B cell (primary cell): ENCODE data around the gene MCF2L. TPM values are rescaled to one million over a fixed set of nuclear protein-coding genes. Genes with fewer than 3 reads are reported as not detected.

Experiments
- ATAC-seq: fragments of 200-7000 bp; cut with Tn5 transposase; one replicate; pipeline ENCODE4 v1.10.0; 2021; ENCODE audit warnings: low read depth, mild to moderate bottlenecking, moderate number of reproducible peaks, moderate library complexity
- CTCF ChIA-PET: fragments of 350-600 bp; sonication (Branson Sonifier 250); formaldehyde crosslinking; loops from one replicate; lab custom pipeline; 2021; ENCODE audit warnings: antibody characterized with exemption, inconsistent platforms; lab: Charles Lee
- POLR2A ChIA-PET: fragments of 350-600 bp; sonication (Branson Sonifier 250); formaldehyde crosslinking; loops from one replicate; lab custom pipeline; 2021; ENCODE audit warnings: antibody characterized with exemption; lab: Charles Lee
- DNase-seq: peaks from one replicate; pipeline ENCODE4 v3.0.0; 2013
- H2AFZ ChIP-seq: 2 replicates; pipeline ENCODE4 v1.6.1; 2012; ENCODE audit warnings: mild to moderate bottlenecking, low read depth, low read length; ENCODE audit not compliant: insufficient read depth, poor library complexity, severe bottlenecking
- H3K27ac ChIP-seq, 2 donors: 1 replicate in 1 of 2; 2 replicates in 1 of 2; pipeline ENCODE4 v1.5.1; 2012 to 2013; ENCODE audit warnings: low read length in 2 of 2, mild to moderate bottlenecking in 2 of 2, moderate library complexity in 1 of 2
- H3K27me3 ChIP-seq, 4 experiments: fragments of 200-600 bp in 1 of 4; sonication (generic) in 1 of 4; replicated peaks in 1 of 4; 1 replicate in 2 of 4; 2 replicates in 2 of 4; pipeline versions ENCODE4 v1.6.1 to v1.7.0; 2013 to 2016; ENCODE audit warnings: low read length in 3 of 4, mild to moderate bottlenecking in 2 of 4, mixed read lengths in 1 of 4, moderate library complexity in 1 of 4; ENCODE audit not compliant: insufficient read depth in 4 of 4, control insufficient read depth in 3 of 4; ENCODE audit errors: control extremely low read depth in 1 of 4
- H3K36me3 ChIP-seq, 2 experiments: replicated peaks in 1 of 2; 1 replicate in 1 of 2; 2 replicates in 1 of 2; pipeline versions ENCODE4 v1.6.1 to v1.7.1; 2013; ENCODE audit warnings: low read length in 1 of 2; ENCODE audit not compliant: insufficient read depth in 2 of 2, control insufficient read depth in 1 of 2; ENCODE audit errors: control extremely low read depth in 1 of 2, extremely low read depth in 1 of 2
- H3K4me1 ChIP-seq, 2 donors: fragments of 200-600 bp in 1 of 2; sonication (generic) in 1 of 2; 1 replicate in 1 of 2; 2 replicates in 1 of 2; pipeline versions ENCODE4 v1.5.1 to v1.6.1; 2013 to 2017; ENCODE audit warnings: low read length in 2 of 2; ENCODE audit not compliant: control insufficient read depth in 2 of 2, insufficient read depth in 2 of 2
- H3K4me2 ChIP-seq: replicated peaks from 2 replicates; pipeline ENCODE3; 2012; ENCODE audit warnings: mild to moderate bottlenecking, low read depth, low read length; ENCODE audit not compliant: poor library complexity, severe bottlenecking
- H3K4me3 ChIP-seq, 5 experiments: fragments of 200-600 bp in 1 of 5; sonication (generic) in 1 of 5; 1 replicate in 3 of 5; 2 replicates in 2 of 5; pipeline versions ENCODE4 v1.5.1 to v1.7.0; 2011 to 2016; ENCODE audit warnings: low read length in 4 of 5, mild to moderate bottlenecking in 4 of 5, low read depth in 2 of 5, control low read depth in 1 of 5, moderate library complexity in 1 of 5; ENCODE audit not compliant: insufficient read depth in 1 of 5; ENCODE audit errors: control extremely low read depth in 1 of 5, extremely low read depth in 1 of 5
- H3K79me2 ChIP-seq: fragments of 200-600 bp; sonication (generic); one replicate; pipeline ENCODE4 v1.6.0; 2016; ENCODE audit warnings: low read length; ENCODE audit not compliant: control insufficient read depth, insufficient read depth
- H3K9ac ChIP-seq: fragments of 200-600 bp; sonication (generic); 2 replicates; pipeline ENCODE4 v1.6.1; 2017; ENCODE audit warnings: mild to moderate bottlenecking, low read length, moderate library complexity
- H3K9me3 ChIP-seq, 3 donors: one replicate each; pipeline versions ENCODE4 v1.6.1 to v1.7.1; 2013; ENCODE audit warnings: low read length in 2 of 3; ENCODE audit not compliant: control insufficient read depth in 2 of 3, insufficient read depth in 1 of 3; ENCODE audit errors: control extremely low read depth in 1 of 3
- H4K20me1 ChIP-seq: 2 replicates; pipeline ENCODE4 v1.6.0; 2012; ENCODE audit warnings: mild to moderate bottlenecking, low read length; ENCODE audit not compliant: insufficient read depth, control insufficient read depth, poor library complexity, severe bottlenecking
- H3K27ac Mint-ChIP-seq: one replicate; pipeline ENCODE4 v1.8.0; 2021; ENCODE audit warnings: mixed read lengths
- H3K27me3 Mint-ChIP-seq: one replicate; pipeline ENCODE4 v1.8.0; 2021; ENCODE audit warnings: mixed read lengths
- H3K4me1 Mint-ChIP-seq: one replicate; pipeline ENCODE4 v1.8.0; 2021; ENCODE audit warnings: mixed read lengths
- H3K4me3 Mint-ChIP-seq: one replicate; pipeline ENCODE4 v1.8.0; 2021; ENCODE audit warnings: mixed read lengths
- H3K9me3 Mint-ChIP-seq: one replicate; pipeline ENCODE4 v1.8.0; 2022; ENCODE audit warnings: mixed read lengths; ENCODE audit not compliant: insufficient read depth
- EZH2 ChIP-seq: IDR thresholded peaks from 2 replicates; pipeline ENCODE4 v1.6.1; 2012; ENCODE audit warnings: borderline replicate concordance, low read depth, mild to moderate bottlenecking, moderate library complexity, low read length; ENCODE audit not compliant: insufficient read depth, poor library complexity, severe bottlenecking
- WGBS: methylation state at CpG from one replicate; pipeline ENCODE4 v1.1.5; 2013; ENCODE audit warnings: missing lambda C conversion rate; ENCODE audit not compliant: insufficient coverage; 5-methylcytosine and 5-hydroxymethylcytosine counted together
- intact Hi-C: fragments of 100-400 bp; cut with micrococcal nuclease; formaldehyde crosslinking; loops from one replicate; pipeline ENCODE4 v1.10.0; 2022
- polyA plus RNA-seq: library from polyadenylated mRNA; depleted of rRNA; stranded (reverse); fragments of >200 nt; gene quantifications from 2 replicates; pipeline ENCODE4 v1.2.3, GENCODE V29; 2012
- total RNA-seq, 2 donors: library from RNA; stranded (reverse); fragments of 120-200 nt in 1 of 2; gene quantifications; 1 replicate in 1 of 2; 2 replicates in 1 of 2; pipeline versions ENCODE4 v1.2.3 to v1.2.4, GENCODE V29; 2013 to 2022
- TF ChIP-seq, protein P1 (sequence below): fragments of 200-600 bp; IDR thresholded peaks from one replicate; pipeline ENCODE4 v1.8.0; 2022; ENCODE audit warnings: antibody characterized with exemption, mild to moderate bottlenecking

MCF2L gene
- total and polyA plus RNA-seq, 2 donors (not counting 1 experiment from before 2014, with no cell fraction given) = 3.7 to 8.2 TPM

GRCh38 chr13:113002206-113002912, 33.3 kb downstream of the MCF2L start:
- no peak overlapping the region for H2AFZ ChIP-seq
- no peak overlapping the region for H3K4me3 ChIP-seq
- peaks cover 9% of the 10 kb centered on the region for H3K27me3 Mint-ChIP-seq
- DNase-seq (no peak), ATAC-seq (no peak)
- H3K9me3 Mint-ChIP-seq = no peaks in the 10 kb centered on the region
- H3K36me3 ChIP-seq = no peaks in the 10 kb centered on the region
- ChIA-PET POLR2A (no interaction called here), CTCF (no interaction called here)
- H3K4me1 Mint-ChIP-seq = peaks cover 6% of the 10 kb centered on the region
- 72% methylated on average over 15 of the region's 16 CpGs for WGBS
- no peaks in the 10 kb centered on the region for H4K20me1 ChIP-seq
- H3K4me2 ChIP-seq = no peak overlapping the region
- H3K4me3 Mint-ChIP-seq = no peak overlapping the region
- H3K79me2 ChIP-seq = no peaks in the 10 kb centered on the region
- intact Hi-C loops = no loop called here
- H3K27me3 ChIP-seq = no peaks in the 10 kb centered on the region
- H3K9me3 ChIP-seq = peaks cover 0 to 16% (median 0%) of the 10 kb centered on the region in 3 donors
- H3K27ac Mint-ChIP-seq = no peak overlapping the region
- no peak overlapping the region for H3K9ac ChIP-seq
- no peak for TF ChIP-seq EZH2
- TF ChIP-seq, protein P1, sequence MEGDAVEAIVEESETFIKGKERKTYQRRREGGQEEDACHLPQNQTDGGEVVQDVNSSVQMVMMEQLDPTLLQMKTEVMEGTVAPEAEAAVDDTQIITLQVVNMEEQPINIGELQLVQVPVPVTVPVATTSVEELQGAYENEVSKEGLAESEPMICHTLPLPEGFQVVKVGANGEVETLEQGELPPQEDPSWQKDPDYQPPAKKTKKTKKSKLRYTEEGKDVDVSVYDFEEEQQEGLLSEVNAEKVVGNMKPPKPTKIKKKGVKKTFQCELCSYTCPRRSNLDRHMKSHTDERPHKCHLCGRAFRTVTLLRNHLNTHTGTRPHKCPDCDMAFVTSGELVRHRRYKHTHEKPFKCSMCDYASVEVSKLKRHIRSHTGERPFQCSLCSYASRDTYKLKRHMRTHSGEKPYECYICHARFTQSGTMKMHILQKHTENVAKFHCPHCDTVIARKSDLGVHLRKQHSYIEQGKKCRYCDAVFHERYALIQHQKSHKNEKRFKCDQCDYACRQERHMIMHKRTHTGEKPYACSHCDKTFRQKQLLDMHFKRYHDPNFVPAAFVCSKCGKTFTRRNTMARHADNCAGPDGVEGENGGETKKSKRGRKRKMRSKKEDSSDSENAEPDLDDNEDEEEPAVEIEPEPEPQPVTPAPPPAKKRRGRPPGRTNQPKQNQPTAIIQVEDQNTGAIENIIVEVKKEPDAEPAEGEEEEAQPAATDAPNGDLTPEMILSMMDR = no peak
- H3K27ac ChIP-seq = no peak overlapping the region
- H3K4me1 ChIP-seq = no peaks in the 10 kb centered on the region

DNA sequence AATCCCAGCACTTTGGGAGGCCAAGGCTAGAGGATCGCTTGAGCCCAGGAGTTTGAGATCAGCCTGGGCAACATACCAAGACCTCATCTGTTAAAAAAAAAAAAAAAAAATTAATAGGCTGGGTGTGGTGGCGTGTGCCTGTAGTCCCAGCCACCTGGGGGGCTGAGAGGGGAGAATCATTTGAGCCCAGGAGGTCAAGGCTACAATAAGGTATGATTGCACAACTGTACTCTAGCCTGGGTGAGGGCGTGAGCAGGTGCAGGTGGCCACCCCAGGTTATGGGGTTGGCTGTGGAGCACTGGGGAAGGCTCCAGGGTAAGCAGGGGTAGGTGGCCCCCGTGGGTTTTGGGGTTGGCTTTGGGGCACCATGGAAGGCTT, 33.9 kb downstream of the MCF2L start:
- intact Hi-C loops = no loop called here
- ATAC-seq = no peak
- H3K9me3 ChIP-seq = peaks cover 0 to 16% (median 0%) of the 10 kb centered on the region in 3 donors
- POLR2A ChIA-PET = no interaction called here
- Mint-ChIP-seq H3K27me3 (peaks cover 9% of the 10 kb centered on the region), H3K27ac (no peak overlapping the region), H3K4me3 (no peak overlapping the region), H3K9me3 (no peaks in the 10 kb centered on the region), H3K4me1 (peaks cover 6% of the 10 kb centered on the region)
- WGBS = 85% methylated on average over 3 of the region's 4 CpGs
- H3K9ac ChIP-seq = no peak overlapping the region
- H3K4me3 ChIP-seq = no peak overlapping the region
- no peaks in the 10 kb centered on the region for H4K20me1 ChIP-seq
- no peak for TF ChIP-seq EZH2
- TF ChIP-seq, protein P1 = no peak
- no peak overlapping the region for H3K4me2 ChIP-seq
- H3K36me3 ChIP-seq = no peaks in the 10 kb centered on the region
- no peaks in the 10 kb centered on the region for H3K27me3 ChIP-seq
- CTCF ChIA-PET = no interaction called here
- no peak for DNase-seq
- no peak overlapping the region for H3K27ac ChIP-seq
- H3K79me2 ChIP-seq = no peaks in the 10 kb centered on the region
- no peaks in the 10 kb centered on the region for H3K4me1 ChIP-seq
- no peak overlapping the region for H2AFZ ChIP-seq
